ENCODE measurements around the gene C10orf67. TPM values are rescaled to one million over a fixed set of nuclear protein-coding genes. Genes with fewer than 3 reads are reported as not detected.

C10orf67 gene
- total RNA-seq, 1 experiment from 2014 or later = 0.15 TPM

GRCh38 chr10:23381298-23382040 is 36.9 kb upstream of the C10orf67 start:
- no peaks in the 10 kb centered on the region for H3K79me2 ChIP-seq (ENCODE audit: low read length)
- H3K9ac ChIP-seq (ENCODE audit: low read length) = no peak overlapping the region
- ChIA-PET POLR2A (ENCODE audit: unreplicated experiment) (no interaction called here), CTCF (no interaction called here)
- H3K9me2 ChIP-seq (replicated peaks; ENCODE audit: low read length) = no peaks in the 10 kb centered on the region
- no peaks in the 10 kb centered on the region for H3F3A ChIP-seq (ENCODE audit: low read length, unreplicated experiment)
- 0 out of 2 replicates have a peak overlapping the region, but pooled peaks have one; percentile 30 for H2AFZ ChIP-seq (ENCODE audit: low read length)
- BruUV-seq (replicated peaks) = no TSS peak
- intact Hi-C loops (cut with micrococcal nuclease) = no loop called here
- H3K27ac ChIP-seq (ENCODE audit: low read length) = no peak overlapping the region
- H3K4me1 ChIP-seq (ENCODE audit: insufficient read depth, low read length) = no peaks in the 10 kb centered on the region
- no peak for DNase-seq
- no peak overlapping the region for H3K4me2 ChIP-seq (ENCODE audit: low read length)
- TF ChIP-seq EZH2 (IDR thresholded peaks at IDR 0.05; ENCODE audit: low read length, unreplicated experiment) (no peak), EZH2phosphoT487 (IDR thresholded peaks at IDR 0.05; ENCODE audit: borderline replicate concordance, low read length) (no peak), CTCF (conservative IDR thresholded peaks at IDR 0.05; ENCODE audit: low read depth, low read length) (no peak)
- no peak overlapping the region for H3K4me3 ChIP-seq (ENCODE audit: low read length)
- no peak for ATAC-seq
- H3K27me3 ChIP-seq (ENCODE audit: low read length) = no peaks in the 10 kb centered on the region
- no peaks in the 10 kb centered on the region for H3K9me3 ChIP-seq (ENCODE audit: low read length)
- H3K36me3 ChIP-seq (ENCODE audit: low read depth, low read length) = no peaks in the 10 kb centered on the region
- no peaks in the 10 kb centered on the region for H4K20me1 ChIP-seq (ENCODE audit: low read length)

DNA sequence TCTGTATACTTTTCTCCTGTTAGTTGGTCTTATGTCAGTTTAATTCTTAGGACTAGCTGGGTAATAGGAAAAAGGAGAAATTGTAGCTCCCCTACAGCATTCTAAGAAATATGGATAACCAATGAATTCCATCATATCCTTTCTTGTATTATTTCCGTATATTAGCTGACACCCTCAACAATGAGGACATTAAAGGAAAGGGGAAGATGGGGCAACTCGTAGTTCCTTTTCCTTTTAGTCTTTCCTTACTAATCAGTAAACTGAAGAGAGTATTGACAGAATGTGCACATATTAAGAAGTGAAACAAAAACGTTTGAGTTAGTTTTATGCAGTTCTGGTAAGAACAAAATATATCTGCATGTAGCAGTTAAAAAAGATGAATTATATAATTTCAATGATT is 35.1 kb upstream of the C10orf67 start:
- Histone ChIP-seq H3F3A (ENCODE audit: low read length, unreplicated experiment) (no peaks in the 10 kb centered on the region), H3K4me3 (ENCODE audit: low read length) (no peak overlapping the region), H3K4me2 (ENCODE audit: low read length) (no peak overlapping the region), H2AFZ (ENCODE audit: low read length) (no peak overlapping the region), H3K9me3 (ENCODE audit: low read length) (no peaks in the 10 kb centered on the region), H3K27me3 (ENCODE audit: low read length) (no peaks in the 10 kb centered on the region), H3K79me2 (ENCODE audit: low read length) (no peaks in the 10 kb centered on the region), H3K4me1 (ENCODE audit: insufficient read depth, low read length) (no peaks in the 10 kb centered on the region), H3K9me2 (replicated peaks; ENCODE audit: low read length) (no peaks in the 10 kb centered on the region), H4K20me1 (ENCODE audit: low read length) (no peaks in the 10 kb centered on the region), H3K27ac (ENCODE audit: low read length) (no peak overlapping the region), H3K36me3 (ENCODE audit: low read depth, low read length) (no peaks in the 10 kb centered on the region), H3K9ac (ENCODE audit: low read length) (no peak overlapping the region)
- DNase-seq (no peak), ATAC-seq (no peak)
- intact Hi-C loops (cut with micrococcal nuclease) = no loop called here
- ChIA-PET CTCF (no interaction called here), POLR2A (ENCODE audit: unreplicated experiment) (no interaction called here)
- BruUV-seq (replicated peaks) = no TSS peak
- TF ChIP-seq CTCF (conservative IDR thresholded peaks at IDR 0.05; ENCODE audit: low read depth, low read length) (no peak), EZH2phosphoT487 (IDR thresholded peaks at IDR 0.05; ENCODE audit: borderline replicate concordance, low read length) (no peak), EZH2 (IDR thresholded peaks at IDR 0.05; ENCODE audit: low read length, unreplicated experiment) (no peak)

DNA sequence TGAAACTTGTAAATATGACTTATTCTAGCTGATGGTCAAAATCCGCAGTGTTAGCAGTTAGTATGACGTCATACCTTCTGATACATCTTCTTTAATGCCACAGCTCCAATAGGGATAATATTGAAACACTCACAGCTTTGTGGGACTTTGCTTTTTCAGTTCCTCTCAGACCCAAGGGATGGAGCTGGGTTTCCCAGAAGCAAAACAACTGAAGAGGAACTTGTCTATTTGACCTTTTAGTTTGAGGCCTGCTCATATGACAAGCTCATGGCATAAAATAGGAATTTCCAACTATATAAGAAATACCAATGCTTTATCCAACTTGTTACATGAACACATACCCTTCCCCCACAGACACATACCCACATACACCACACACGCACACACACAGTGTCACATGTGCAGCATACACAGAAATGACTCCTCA is 31.6 kb upstream of the C10orf67 start:
- ATAC-seq (no peak), DNase-seq (no peak)
- Histone ChIP-seq H3K9ac (ENCODE audit: low read length) (no peak overlapping the region), H3K27ac (ENCODE audit: low read length) (no peak overlapping the region), H3K27me3 (ENCODE audit: low read length) (no peaks in the 10 kb centered on the region), H4K20me1 (ENCODE audit: low read length) (no peaks in the 10 kb centered on the region), H3K4me2 (ENCODE audit: low read length) (no peak overlapping the region), H3K4me3 (ENCODE audit: low read length) (no peak overlapping the region), H3K4me1 (ENCODE audit: insufficient read depth, low read length) (no peaks in the 10 kb centered on the region), H3K9me2 (replicated peaks; ENCODE audit: low read length) (no peaks in the 10 kb centered on the region), H3K36me3 (ENCODE audit: low read depth, low read length) (no peaks in the 10 kb centered on the region), H3K79me2 (ENCODE audit: low read length) (no peaks in the 10 kb centered on the region), H3F3A (ENCODE audit: low read length, unreplicated experiment) (no peaks in the 10 kb centered on the region), H3K9me3 (ENCODE audit: low read length) (no peaks in the 10 kb centered on the region), H2AFZ (ENCODE audit: low read length) (no peak overlapping the region)
- intact Hi-C loops (cut with micrococcal nuclease) = no loop called here
- no TSS peak for BruUV-seq (replicated peaks)
- TF ChIP-seq CTCF (conservative IDR thresholded peaks at IDR 0.05; ENCODE audit: low read depth, low read length) (no peak), EZH2phosphoT487 (IDR thresholded peaks at IDR 0.05; ENCODE audit: borderline replicate concordance, low read length) (no peak), EZH2 (IDR thresholded peaks at IDR 0.05; ENCODE audit: low read length, unreplicated experiment) (no peak)
- ChIA-PET POLR2A (ENCODE audit: unreplicated experiment) (no interaction called here), CTCF (no interaction called here)
